HG03103 (cell line): ENCODE data around the gene CRB2.
A peak's percentile ranks its signal among the peaks of the same experiment; 100 is the strongest.

Experiments
- ATAC-seq: cut with Tn5 transposase; IDR thresholded peaks from one replicate; pipeline ENCODE4 v1.9.1; 2021; ENCODE audit warnings: low read depth; ENCODE audit not compliant: unreplicated experiment

Gene CRB2

DNA sequence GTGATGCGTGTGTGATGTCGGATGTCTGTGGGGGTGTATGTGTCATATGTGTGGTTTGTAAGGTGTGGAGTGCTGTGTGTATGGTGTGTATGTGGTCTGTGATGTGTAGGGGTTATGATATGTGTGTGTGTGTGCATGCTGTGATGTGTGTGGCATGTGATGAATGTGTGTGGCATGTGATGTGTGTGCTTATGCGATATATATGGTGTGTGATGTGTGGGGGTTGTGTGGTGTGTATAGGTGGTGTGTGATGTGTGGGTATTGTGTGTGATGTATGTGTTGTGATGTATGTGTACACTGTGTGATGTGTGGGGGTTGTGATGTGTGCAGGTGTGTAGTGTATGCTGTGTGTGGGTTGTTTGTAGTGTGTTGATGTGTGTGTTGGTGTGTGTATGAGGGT lies 9.2 kb upstream of the CRB2 start:
- no peak for ATAC-seq

DNA sequence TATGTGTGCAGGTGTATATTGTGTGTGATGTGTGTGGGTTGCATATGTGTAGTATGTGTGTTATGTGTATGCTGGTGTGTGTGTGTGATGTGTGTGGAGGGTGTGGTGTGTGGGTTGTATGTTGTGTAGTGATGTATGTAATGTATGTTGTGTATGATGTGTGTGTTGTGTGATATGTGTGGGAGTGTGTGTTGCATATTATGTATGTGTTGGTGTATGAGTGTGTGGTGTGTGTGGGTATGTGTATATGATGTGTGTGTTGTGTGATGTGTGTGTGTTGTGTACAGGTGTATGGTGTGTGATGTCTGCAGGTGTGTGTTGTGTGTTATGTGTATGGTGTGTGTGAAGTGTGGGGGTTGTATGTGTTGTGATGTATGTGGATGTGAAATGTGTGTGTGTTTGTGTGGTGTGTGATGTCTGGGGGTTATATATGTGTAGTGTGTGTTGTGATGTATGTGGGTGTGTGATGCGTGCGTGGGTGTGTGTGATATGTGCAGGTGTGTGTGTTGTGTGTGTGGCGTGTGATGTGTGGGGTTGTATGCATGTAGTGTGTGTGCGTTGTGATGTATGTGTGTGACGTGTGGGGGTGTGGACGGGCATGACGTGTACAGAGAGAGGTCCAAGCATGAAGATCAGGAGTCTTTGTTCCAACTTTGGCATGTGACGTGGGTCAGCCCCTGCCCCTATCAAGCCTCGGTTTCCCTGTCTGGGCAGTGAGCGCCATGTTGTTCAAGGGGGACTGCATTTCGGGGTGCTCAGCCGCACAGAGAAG lies 8.5 kb upstream of the CRB2 start:
- no peak for ATAC-seq

DNA sequence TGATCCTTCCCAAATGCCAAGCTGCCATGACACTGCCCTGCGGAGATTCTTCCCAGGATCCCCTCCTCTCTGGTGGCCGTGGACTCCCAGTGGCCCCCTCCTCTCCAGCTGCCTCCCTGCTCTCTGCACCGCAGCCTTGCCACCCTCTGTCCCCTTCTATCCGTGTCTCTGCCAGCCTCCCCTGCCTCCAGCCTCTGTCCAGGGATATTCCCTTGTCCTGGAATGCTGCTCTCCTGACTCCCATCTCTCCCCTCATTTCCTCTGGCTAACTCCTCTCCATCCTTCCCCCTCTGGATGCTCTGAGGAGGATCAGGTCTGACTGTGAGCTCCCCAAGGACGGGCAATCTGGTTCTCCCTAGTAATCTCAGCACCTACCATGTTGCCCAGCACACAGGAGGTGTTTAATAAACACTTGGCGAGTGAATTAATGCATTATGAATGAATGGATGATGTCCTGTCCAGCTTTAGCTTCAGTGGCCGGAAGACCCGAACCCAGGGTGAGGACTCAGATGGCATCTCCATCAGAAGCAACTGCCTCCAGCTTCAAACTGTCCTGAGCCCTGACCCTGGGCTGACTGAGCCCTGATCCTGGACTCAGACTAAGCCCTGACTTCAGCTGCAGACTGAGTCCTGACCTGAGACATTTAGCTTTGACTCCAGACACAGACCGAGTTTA lies 7.5 kb upstream of the CRB2 start:
- ATAC-seq: no peak

DNA sequence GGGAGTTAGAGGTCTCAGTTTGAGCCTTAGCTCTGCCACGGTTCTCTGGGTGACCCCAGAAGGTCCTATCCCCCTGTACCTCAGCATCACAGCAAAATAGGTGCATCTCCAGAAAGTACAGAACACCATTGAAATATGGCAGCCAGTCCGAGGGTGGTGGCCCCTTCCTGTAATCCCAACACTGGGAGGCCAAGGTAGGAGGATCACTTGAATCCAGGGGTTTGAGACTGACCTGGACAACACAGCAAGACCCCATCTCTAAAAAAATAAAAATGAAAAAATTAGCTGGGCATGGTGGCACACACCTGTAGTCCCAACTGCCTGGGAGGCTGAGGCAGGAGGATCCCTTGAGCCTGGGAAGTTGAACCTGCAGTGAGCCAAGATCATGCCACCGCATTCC lies 7.0 kb upstream of the CRB2 start:
- no peak for ATAC-seq

DNA sequence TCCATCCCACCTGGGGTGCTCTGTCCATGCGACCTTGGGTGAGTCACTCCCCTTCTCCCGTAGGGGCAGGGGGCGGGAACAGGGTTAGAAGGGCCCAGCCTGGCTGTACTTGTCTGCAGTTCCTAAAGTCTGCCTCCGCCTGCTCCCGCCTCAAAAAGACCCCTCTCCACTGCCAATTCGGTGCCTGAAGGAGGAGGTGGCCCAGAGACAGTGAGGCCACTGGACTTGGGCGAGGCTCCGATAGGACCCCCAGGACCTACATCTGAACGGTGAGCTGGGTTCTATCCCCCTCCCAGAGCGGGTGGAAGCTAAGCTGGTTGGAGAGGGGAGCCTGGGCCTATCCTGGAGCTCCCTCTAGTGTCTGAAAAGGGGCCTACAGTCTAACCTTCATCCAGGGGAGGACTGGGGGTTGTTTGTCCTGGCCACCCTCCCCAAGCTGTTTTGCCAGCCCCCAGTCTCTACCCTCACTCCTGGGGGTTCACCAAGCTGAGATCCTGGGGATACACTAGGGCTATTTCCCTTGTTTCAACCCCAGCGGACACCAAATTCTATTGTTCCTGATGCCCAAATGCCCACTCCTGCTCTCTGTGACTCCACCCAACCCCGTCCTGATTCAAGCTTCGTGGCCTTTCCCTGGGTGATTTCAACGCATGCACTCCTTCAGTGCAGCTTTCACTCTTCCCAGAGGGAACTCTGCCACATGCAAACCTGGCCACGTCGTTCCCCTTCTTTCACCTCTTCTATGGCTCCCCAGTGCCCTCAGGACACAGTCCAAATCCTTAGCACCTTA lies 6.1 kb upstream of the CRB2 start:
- no peak for ATAC-seq

DNA sequence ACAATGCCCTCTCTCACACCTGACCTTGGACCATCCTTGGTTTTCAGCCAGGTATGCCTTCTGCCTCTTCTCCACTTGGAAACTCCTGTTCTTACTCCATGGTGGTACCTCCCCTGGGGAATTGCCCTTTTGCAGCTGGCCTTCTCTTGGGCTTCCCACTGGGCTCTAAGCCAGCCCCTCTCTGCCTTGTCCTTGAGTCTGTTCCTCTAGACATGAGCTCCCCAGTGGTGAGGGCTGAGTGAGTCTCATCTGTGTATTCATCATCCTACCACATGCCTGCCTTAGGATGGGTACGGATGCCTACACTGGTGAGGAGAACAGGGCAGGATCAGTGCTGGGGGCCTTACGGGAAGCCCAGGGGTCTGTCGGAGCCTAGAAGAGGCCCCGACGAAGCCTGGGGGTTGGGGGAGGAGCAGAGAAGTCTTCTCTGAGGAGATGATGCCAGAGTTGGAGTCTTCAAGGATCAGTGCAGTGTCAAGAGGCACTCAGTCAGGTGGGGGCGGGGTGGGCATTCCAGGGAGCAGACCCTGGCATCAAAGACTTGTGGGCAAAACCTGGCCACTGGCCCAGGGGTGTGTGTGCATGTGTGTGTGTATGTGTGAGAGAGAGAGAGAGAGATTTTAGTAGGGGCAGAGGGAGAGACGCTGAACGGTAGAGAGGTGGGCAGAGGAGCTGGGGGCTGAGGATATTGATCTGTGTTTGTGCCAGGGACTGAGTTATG lies 5.2 kb upstream of the CRB2 start:
- ATAC-seq: no peak

DNA sequence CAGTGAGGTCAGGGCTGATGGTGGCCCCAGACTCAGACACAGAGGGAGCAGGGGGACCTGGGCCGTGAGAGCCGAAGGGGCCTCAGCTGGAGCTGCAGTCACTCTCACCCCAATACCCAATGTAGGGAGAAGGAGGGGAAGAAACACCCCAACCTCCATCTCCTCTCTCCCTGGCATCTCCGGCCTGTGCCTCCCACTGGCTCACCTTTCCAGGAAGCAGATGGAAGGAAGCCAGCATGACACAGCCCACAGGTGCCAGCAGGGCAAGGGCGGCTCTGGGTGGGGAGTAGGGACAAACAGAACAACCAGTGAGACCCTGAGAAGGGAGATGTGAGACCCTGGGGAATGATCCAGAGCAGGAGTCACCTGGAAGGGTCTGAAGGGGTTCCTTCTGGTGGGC lies 3.0 kb upstream of the CRB2 start:
- no peak for ATAC-seq

DNA sequence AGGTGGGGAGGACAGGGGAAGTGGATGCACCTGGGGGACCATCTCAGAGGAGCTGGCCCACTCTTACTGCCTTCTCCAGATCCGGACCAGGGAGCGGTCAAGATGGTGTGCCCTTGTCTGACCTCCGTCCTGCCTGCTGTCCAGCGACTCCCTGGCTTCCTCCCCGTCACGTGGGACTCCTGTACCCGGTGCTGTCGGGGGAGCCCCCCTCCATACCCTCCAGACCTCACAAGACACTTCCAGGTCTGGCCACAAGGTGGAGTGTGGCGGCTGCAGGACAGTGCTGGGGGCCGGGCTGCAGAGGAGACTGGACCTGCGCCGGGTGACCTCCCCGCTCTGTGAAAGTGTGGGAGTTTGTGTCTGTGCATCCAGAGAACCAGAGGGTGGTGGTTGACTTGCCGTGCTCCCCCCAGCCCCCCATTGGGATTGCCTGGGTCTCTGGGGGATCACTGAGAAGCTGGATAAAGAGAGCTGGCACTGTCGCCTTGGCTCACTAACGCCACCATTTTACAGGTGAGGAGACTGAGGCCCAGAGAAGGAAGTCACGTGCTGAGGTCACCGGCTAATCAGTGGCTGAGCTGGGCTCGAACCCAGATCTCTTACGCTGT lies 1.9 kb upstream of the CRB2 start:
- ATAC-seq: peak; percentile 58

DNA sequence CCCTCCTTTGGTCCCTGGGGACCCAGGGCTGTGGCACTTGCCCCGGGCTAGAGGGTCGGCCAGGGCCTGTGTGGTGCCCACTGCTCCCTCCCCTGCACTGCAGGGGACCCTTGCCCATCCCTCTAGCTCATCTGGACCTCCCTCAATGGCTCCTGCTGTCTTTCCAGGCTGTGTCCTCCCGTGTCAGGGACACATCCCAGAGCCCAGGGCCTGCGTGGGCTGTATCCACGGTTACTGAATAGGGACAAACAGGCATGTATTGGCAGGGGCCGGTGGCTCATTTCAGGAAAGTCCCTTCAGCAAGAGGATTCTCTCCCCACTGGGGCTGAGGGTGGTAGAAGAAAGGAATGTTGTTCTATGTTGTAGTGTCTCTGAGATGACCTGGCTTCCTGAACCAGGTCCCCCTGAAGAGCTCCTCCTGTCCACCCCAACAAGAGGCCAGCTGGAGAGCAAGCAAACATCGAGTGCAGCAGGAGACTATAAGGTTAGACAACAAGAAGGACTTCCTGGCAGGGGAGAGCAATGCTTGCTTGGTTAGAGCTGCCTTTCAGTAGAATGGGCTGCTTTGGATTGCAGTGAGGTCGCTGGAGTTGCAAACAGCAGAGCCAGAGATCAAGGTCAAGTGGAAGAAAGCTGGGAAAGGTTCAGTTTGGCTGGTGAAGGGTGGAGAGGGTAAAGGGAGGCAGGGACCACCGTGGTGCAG lies 1.0 kb upstream of the CRB2 start:
- ATAC-seq: no peak

DNA sequence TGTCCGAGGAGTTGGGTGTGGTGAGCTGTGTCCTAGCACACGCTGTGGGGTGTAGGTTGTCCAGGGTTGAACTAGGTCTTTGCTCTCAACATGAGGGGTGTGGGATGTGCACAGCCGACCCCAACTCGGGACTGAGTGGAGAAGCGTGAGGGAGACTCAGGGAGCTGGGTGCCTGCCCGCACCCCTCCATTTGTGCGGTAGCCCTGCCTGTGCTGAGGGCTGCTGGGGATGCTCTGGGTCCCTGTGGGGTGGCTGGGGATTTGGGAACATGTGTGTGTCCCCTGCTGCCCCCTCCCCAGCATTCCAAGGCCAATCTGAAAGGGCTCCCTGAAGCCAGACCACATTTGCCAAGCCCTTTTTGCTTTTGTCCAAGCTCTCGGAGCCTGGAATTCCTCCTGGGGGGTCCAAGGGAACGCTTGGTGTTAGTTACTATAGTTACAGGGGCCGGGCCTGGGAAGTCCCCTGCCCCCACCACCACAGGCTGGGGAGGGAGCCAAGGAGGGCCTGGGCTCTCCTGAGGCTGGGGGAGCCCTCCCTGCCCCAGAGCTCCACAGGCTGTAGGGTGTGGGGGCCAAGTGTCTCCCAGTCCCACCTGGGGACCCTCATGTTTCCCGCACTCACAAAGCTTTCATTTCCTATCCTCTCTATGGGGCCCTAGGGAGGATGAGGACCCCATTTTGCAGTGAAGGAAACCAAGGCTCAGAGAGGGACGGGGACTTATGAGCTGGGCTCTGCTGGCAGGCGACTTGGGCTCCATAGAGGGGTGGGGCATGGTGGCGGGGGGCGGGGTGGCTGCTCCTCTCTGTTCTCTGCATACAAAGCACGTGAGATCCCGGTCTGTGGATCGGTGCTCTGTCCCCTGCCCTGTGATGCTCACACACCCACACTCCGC lies 1.1 kb downstream of the CRB2 start:
- ATAC-seq: no peak

DNA sequence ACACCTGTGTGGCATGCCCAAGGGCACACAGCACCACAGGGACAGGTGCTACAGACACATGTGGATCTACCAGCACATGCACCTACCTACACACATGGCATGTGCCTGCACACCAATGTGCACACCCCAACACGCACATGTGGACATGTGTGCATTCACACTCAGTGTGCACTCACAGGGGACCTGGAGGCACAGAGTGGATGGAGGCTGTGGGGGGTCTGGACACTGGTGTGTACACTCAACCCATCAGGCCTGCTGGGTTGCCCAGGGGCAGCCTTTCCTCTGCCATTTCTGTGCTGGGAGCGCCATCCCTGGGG lies 1.7 kb downstream of the CRB2 start:
- no peak for ATAC-seq

DNA sequence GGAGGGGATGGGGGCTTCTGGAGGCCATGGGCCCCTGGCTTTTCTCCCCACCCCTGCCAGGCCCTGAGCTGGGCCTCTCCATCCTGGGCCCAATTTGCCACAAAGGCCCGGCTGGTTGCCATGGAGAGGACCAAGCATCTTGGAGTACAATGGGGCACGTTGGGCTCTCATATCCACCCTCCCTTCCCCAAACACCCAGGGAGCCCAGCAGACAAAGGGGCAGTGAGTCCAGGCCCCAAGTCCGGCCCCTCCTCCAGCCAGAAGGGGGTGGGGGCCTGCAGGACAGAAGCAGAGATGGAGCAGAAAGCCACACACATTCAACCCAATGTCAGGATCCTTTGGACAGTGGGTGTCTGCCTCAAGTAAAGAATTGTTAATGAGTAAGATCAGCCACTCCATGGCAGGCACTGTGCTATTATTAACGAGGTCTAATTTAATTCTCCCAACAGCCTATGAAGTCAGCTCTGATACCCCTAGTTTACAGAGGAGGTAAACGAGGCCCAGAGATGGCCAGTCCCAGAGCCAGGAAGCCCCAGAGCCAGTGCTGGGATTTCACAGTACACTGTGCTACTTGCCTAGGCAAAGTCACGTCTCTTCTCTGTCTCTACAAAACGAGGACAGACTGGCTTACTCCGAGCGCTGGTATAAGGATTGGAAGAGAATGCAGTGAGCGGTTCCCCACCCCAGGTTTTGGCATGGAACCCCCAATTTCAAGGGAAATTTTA lies 2.3 kb downstream of the CRB2 start:
- no peak for ATAC-seq

DNA sequence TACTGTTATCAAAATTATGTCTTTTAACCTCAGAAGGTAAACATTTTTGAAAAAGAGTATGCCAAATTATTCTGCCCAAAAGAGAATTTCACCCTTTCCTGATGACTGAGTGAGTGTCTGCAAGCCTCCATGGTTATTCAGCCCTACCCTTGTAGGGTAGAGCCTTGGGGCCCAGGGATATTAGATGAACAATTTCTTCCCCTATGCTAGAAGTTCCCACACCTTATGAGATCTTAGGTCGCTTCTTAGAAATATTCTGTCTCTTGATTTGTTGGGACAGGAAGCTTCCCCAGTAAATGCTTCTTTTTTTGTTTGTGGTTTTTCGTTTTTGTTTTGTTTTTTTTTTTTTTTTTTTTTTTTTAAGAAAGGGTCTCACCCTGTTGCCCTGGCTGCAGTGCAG lies 3.1 kb downstream of the CRB2 start:
- ATAC-seq: no peak

DNA sequence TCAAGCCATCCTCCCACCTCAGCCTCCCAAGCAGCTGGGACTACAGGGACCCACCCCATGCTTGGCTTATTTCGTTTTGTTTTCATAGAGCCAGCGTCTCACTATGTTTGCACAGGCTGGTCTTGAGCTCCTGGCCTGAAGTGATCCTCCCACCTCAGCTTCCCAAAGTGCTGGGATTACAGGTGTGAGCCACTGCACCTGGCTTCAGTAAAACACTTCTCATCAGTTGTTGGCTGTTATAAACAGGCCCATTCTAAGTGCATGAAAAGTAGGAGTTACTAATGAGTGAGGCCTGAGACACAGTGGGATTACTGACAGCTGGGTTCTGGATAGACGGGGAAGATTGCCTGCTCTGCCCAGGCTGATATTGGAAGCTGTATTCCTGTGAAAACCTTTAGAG lies 3.5 kb downstream of the CRB2 start:
- no peak for ATAC-seq

DNA sequence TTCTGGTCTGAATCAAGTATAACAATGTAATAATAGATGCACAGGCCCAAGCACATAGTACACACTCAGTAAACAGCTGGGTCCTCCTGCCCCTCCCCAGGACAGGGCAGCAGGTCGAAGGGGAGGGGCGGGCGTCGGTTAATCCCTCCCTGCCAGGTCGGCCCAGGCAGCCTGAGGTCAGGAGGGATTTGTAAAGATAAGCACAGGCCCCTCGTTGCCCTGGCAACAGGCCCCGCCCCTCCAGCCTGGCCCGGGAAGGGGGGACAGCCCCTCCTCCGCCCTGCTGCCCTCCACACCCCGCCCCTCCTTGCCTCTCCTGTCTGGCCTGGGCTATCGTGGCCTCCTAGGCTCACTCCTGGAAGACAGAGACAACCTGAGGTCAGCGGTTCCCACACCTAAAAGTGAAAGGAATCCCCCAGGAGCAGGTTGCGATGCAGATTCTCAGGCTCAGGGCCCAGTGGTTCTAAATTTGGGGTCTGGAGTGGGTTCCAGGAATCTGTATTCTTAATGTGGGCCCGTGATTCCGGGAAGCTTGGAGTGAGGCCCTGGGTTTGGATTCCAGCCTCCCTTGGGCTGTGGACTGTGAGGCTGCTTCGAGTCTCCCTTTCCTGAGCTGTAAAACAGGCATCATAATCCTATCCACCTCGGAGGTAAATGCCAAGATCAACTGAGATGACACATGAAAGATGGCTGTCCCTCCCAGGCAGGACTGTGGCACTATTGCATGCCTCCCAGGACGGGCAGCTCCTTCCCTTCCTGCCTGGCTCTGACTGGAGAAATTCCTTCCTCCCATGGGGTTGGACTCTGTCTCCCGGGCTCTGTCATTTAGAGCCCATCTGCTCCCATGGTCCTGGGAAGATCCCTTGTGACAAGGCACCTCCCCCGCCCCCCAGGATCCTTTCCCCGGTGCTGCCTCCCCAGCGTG lies 4.4 kb downstream of the CRB2 start:
- ATAC-seq: no peak

DNA sequence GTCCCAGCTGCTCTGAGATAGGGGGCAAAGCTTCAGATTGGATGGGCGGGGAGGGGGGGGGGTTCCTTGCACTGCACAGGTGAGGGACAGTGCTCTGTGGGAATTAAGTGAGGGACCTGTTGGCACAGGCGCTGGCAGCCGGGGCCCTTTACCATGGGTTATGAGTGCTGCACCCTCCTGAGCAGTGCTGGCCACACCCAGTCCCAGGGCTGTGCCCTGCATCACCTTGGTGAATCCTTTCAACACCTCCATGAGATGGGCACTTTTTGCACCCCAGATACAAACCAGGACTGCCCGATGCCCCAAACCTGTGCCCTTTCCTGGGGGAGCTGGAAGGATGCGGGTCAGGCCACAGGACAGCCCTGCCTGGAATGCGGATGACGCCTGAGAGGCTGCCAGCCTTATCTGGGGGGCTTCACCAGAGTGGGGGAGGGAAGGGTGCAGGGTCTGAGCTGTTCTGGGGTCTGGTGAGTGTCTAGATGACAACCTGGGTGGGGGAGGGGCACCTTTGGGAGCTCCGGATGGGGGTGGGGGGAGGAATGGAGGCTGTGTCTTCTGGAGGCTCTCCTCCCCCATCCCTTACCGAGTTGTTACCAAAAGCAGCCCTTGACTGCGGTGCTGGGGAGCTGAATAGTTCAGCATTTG lies 5.2 kb downstream of the CRB2 start:
- ATAC-seq: no peak
